Thyroid gland (tissue), 4 donors: ENCODE data around the gene SPATS1. TPM values are rescaled to one million over a fixed set of nuclear protein-coding genes. Genes with fewer than 3 reads are reported as not detected.

ENCODE experiments used
- DNase-seq, 2 donors: peaks; one replicate each; pipeline ENCODE4 v3.0.0-alpha.2; 2019
- H3K27ac ChIP-seq, 3 donors: fragments of 200-600 bp; sonication (generic); 1 replicate in 2 of 3; 2 replicates in 1 of 3; pipeline ENCODE4 v1.5.1; 2016 to 2019; ENCODE audit warnings: mild to moderate bottlenecking in 1 of 3, moderate library complexity in 1 of 3
- H3K27me3 ChIP-seq: fragments of 200-600 bp; sonication (generic); one replicate; pipeline ENCODE4 v1.5.1; 2019
- H3K36me3 ChIP-seq, 2 donors: fragments of 200-600 bp; sonication (generic); one replicate each; pipeline ENCODE4 v1.5.1; 2016 to 2019
- H3K4me1 ChIP-seq, 2 donors: fragments of 200-600 bp; sonication (generic); one replicate each; pipeline ENCODE4 v1.5.1; 2017 to 2019
- H3K4me3 ChIP-seq, 3 donors: fragments of 200-600 bp; sonication (generic); replicated peaks in 1 of 3; 1 replicate in 2 of 3; 2 replicates in 1 of 3; pipeline ENCODE4 v1.5.1; 2016; ENCODE audit warnings: mild to moderate bottlenecking in 1 of 3
- H3K9me3 ChIP-seq: fragments of 200-600 bp; sonication (generic); one replicate; pipeline ENCODE4 v1.5.1; 2017
- CTCF ChIP-seq, 6 experiments: fragments of 200-600 bp in 3 of 6; fragments of 450-650 bp in 3 of 6; sonication (generic) in 3 of 6; IDR thresholded peaks; one replicate each; pipeline ENCODE4 v1.5.1; 2016 to 2019; ENCODE audit warnings: antibody characterized with exemption in 6 of 6, mild to moderate bottlenecking in 2 of 6, inconsistent platforms in 1 of 6, moderate library complexity in 1 of 6
- POLR2A ChIP-seq, 2 donors: fragments of 450-650 bp; IDR thresholded peaks; one replicate each; pipeline ENCODE4 v1.6.1; 2017; ENCODE audit warnings: antibody characterized with exemption in 2 of 2, mild to moderate bottlenecking in 2 of 2, moderate library complexity in 1 of 2
- WGBS, 2 donors: methylation state at CpG; one replicate each; pipeline ENCODE4 v1.1.5; 2017; 5-methylcytosine and 5-hydroxymethylcytosine counted together
- intact Hi-C: fragments of 100-400 bp; cut with DNase I; formaldehyde crosslinking; loops from one replicate; pipeline ENCODE4 v1.15.1; 2023
- total RNA-seq, 4 donors: library from RNA; depleted of rRNA; stranded (reverse); fragments of >200 nt; gene quantifications; one replicate each; pipeline ENCODE4 v1.2.3, GENCODE V29; 2016

The SPATS1 gene
- total RNA-seq, 4 donors from 2014 or later, result not detected

GRCh38 chr6:44305200-44305725 is 37.2 kb upstream of the SPATS1 start:
- TF ChIP-seq POLR2A (IDR thresholded peaks at IDR 0.05) (no peak), CTCF (IDR thresholded peaks at IDR 0.05) (no peak)
- intact Hi-C loops, result no loop called here
- WGBS, 2 donors, result 97 to 100% methylated on average over 2 to 5 of the region's 5 CpGs
- no peaks in the 10 kb centered on the region for H3K27me3 ChIP-seq
- no peaks in the 10 kb centered on the region for H3K4me1 ChIP-seq
- no peak overlapping the region for H3K27ac ChIP-seq
- no peak overlapping the region for H3K4me3 ChIP-seq
- DNase-seq, result no peak
- H3K9me3 ChIP-seq, result no peaks in the 10 kb centered on the region
- H3K36me3 ChIP-seq, result peaks cover 41 to 64% of the 10 kb centered on the region in 2 donors

DNA sequence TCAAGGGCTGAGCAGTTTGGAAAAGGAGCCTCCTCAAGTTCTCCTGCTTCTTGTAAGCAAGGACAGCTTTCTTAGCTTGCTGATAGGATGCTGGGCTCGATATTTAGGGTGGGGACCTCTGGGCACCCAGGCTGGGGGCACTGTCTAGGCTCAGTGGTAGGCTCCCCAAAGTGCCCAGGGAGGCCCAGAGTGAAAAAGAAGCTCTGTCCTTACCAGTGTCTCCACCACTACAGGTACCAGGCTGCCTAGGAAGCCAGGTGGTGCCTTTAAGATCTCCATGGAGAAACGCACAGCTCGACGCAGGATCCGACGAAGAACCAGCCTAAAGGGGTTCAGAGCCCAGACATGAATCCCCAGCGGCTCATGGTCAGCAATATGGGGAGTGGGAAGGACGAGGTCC is 35.7 kb upstream of the SPATS1 start:
- 89 to 90% methylated on average over 8 of the region's 8 CpGs for WGBS, 2 donors
- no peaks in the 10 kb centered on the region for H3K9me3 ChIP-seq
- no peaks in the 10 kb centered on the region for H3K27me3 ChIP-seq
- intact Hi-C loops, result no loop called here
- no peak overlapping the region for H3K27ac ChIP-seq
- H3K4me1 ChIP-seq, result no peaks in the 10 kb centered on the region
- TF ChIP-seq POLR2A (IDR thresholded peaks at IDR 0.05) (no peak), CTCF (IDR thresholded peaks at IDR 0.05) (no peak)
- no peak for DNase-seq
- peaks cover 33 to 66% of the 10 kb centered on the region in 2 donors for H3K36me3 ChIP-seq
- H3K4me3 ChIP-seq, result no peak overlapping the region

DNA sequence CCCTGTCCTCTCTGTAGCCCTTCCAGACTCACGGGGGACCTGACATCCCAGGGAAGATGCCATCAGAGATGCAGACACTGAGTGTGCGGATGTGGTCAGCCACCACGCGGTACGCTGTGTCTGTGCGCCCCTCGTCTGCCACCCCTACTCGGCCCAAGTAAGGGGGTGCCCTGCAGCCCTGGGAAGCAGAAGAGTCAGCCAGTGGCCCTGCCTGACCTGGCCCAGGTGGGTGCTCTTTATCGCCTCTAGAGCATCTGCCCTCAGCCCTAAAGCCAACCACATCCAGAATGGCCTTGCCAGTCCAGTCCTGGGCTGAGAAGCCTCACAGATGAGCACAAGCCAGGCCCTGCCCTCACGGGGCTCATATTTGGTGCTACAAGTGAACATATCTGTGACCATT is 35.2 kb upstream of the SPATS1 start:
- no peak overlapping the region for H3K4me3 ChIP-seq
- H3K4me1 ChIP-seq, result peaks cover 2 to 4% of the 10 kb centered on the region in 2 donors
- 94 to 97% methylated on average over 10 of the region's 10 CpGs for WGBS, 2 donors
- TF ChIP-seq POLR2A (IDR thresholded peaks at IDR 0.05) (no peak), CTCF (IDR thresholded peaks at IDR 0.05) (no peak)
- H3K9me3 ChIP-seq, result no peaks in the 10 kb centered on the region
- no peaks in the 10 kb centered on the region for H3K27me3 ChIP-seq
- H3K36me3 ChIP-seq, result peaks cover 28 to 61% of the 10 kb centered on the region in 2 donors
- no peak overlapping the region for H3K27ac ChIP-seq
- intact Hi-C loops, result no loop called here
- no peak for DNase-seq

DNA sequence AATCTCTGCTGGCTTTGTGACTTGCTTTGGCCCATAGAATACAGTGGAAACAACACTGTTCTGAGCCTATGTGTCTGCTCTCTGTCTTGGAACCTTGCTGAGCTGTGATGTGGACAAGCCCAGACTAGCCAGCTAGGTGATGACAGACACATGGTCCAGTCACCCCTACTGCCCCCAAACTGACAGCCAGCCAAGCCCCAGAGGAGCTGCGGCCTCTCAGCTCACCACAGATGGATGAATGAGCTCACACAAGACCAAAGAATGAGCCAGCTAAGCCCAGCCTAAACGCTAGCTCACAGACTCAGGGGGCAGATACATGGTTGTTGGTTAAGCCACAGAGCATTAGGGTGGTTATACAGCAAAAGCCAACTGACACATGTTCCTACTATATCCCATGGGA is 33.4 kb upstream of the SPATS1 start:
- Histone ChIP-seq H3K4me1 (peaks cover 6 to 7% of the 10 kb centered on the region in 2 donors), H3K4me3 (no peak overlapping the region), H3K36me3 (peaks cover 11 to 45% of the 10 kb centered on the region in 2 donors), H3K27ac (no peak overlapping the region), H3K9me3 (no peaks in the 10 kb centered on the region), H3K27me3 (no peaks in the 10 kb centered on the region)
- no peak for DNase-seq
- WGBS, 2 donors, result 90 to 96% methylated on average over 2 of the region's 2 CpGs
- no peak for TF ChIP-seq POLR2A (IDR thresholded peaks at IDR 0.05)
- TF ChIP-seq CTCF (IDR thresholded peaks at IDR 0.05), result no peak
- intact Hi-C loops, result no loop called here

- Histone ChIP-seq H3K4me1 (peaks cover 6 to 7% of the 10 kb centered on the region in 2 donors), H3K4me3 (no peak overlapping the region), H3K9me3 (no peaks in the 10 kb centered on the region), H3K27me3 (no peaks in the 10 kb centered on the region), H3K36me3 (peaks cover 7 to 40% of the 10 kb centered on the region in 2 donors), H3K27ac (no peak overlapping the region)
- DNase-seq, result no peak
- intact Hi-C loops, result no loop called here
- TF ChIP-seq CTCF (IDR thresholded peaks at IDR 0.05), result no peak
Measured at GRCh38 chr6:44309631-44310030, 32.8 kb upstream of the SPATS1 start.
